SK-N-SH (cell line): ENCODE results near the gene C22orf15. TPM values are rescaled to one million over a fixed set of nuclear protein-coding genes. Genes with fewer than 3 reads are reported as not detected.

Experiments
- CTCF ChIA-PET: fragments of 300-600, 350-600 bp; formaldehyde crosslinking; extraction: SDS; loops from one replicate; lab custom pipeline; 2021; lab: Yijun Ruan, JAX
- POLR2A ChIA-PET: fragments of 350-600 bp; sonication (Branson Sonifier 250); formaldehyde crosslinking; extraction: SDS; loops from one replicate; lab custom pipeline; 2020; ENCODE audit warnings: antibody characterized with exemption, inconsistent platforms; lab: Yijun Ruan, JAX
- DNase-seq: peaks from one replicate; pipeline ENCODE4 v3.0.0; 2012
- H2AFZ ChIP-seq: fragments of 200-600 bp; sonication (generic); 2 replicates; pipeline ENCODE4 v1.8.1; 2016; ENCODE audit warnings: antibody characterized with exemption, mild to moderate bottlenecking, low read depth
- H3F3A ChIP-seq: fragments of 200-600 bp; sonication (generic); replicated peaks from 2 replicates; pipeline ENCODE3; 2016; ENCODE audit warnings: antibody characterized with exemption, mild to moderate bottlenecking; ENCODE audit not compliant: insufficient read depth
- H3K27ac ChIP-seq, 2 experiments: fragments of 200-500 bp in 1 of 2; fragments of 200-600 bp in 1 of 2; sonication (Bioruptor generic) in 1 of 2; sonication (generic), shearing (Covaris generic) in 1 of 2; 2 replicates each; pipeline versions ENCODE4 v1.5.1 to v1.6.1; 2014 to 2016; ENCODE audit warnings: low read depth in 2 of 2, inconsistent platforms in 1 of 2, low read length in 1 of 2, mild to moderate bottlenecking in 1 of 2, mixed read lengths in 1 of 2
- H3K27me3 ChIP-seq: fragments of 200-600 bp; sonication (generic), shearing (Covaris generic); 2 replicates; pipeline ENCODE4 v1.6.1; 2016; ENCODE audit warnings: mixed run types; ENCODE audit not compliant: insufficient read depth
- H3K36me3 ChIP-seq, 2 experiments: fragments of 200-500 bp in 1 of 2; fragments of 200-600 bp in 1 of 2; sonication (Bioruptor generic) in 1 of 2; sonication (generic) in 1 of 2; replicated peaks in 1 of 2; 2 replicates each; pipeline versions ENCODE3 to v1.5.1; 2014 to 2016; ENCODE audit warnings: low read length in 1 of 2, mild to moderate bottlenecking in 1 of 2; ENCODE audit not compliant: insufficient read depth in 2 of 2, control insufficient read depth in 1 of 2
- H3K4me1 ChIP-seq, 2 experiments: fragments of 200-500 bp in 1 of 2; fragments of 200-600 bp in 1 of 2; sonication (Bioruptor generic) in 1 of 2; sonication (generic), shearing (Covaris generic) in 1 of 2; 2 replicates each; pipeline versions ENCODE4 v1.5.1 to v1.6.1; 2014 to 2016; ENCODE audit warnings: low read depth in 1 of 2, low read length in 1 of 2, mixed run types in 1 of 2; ENCODE audit not compliant: insufficient read depth in 2 of 2, control insufficient read depth in 1 of 2
- H3K4me2 ChIP-seq: fragments of 200-600 bp; sonication (generic), shearing (Covaris generic); 2 replicates; pipeline ENCODE4 v1.6.1; 2017; ENCODE audit warnings: mixed run types
- H3K4me3 ChIP-seq, 2 experiments: fragments of 200-500 bp in 1 of 2; fragments of 200-600 bp in 1 of 2; sonication (Bioruptor generic) in 1 of 2; sonication (generic), shearing (Covaris generic) in 1 of 2; 2 replicates each; pipeline versions ENCODE4 v1.5.1 to v1.8.1; 2014 to 2016; ENCODE audit warnings: low read depth in 2 of 2, inconsistent platforms in 1 of 2, low read length in 1 of 2, mild to moderate bottlenecking in 1 of 2, mixed read lengths in 1 of 2, moderate library complexity in 1 of 2
- H3K79me2 ChIP-seq: fragments of 200-600 bp; sonication (generic); 2 replicates; pipeline ENCODE4 v1.8.1; 2017; ENCODE audit warnings: mild to moderate bottlenecking; ENCODE audit not compliant: insufficient read depth
- H3K9ac ChIP-seq: fragments of 200-600 bp; sonication (generic); 2 replicates; pipeline ENCODE4 v1.6.1; 2017; ENCODE audit warnings: mixed run types
- H3K9me2 ChIP-seq: fragments of 200-600 bp; sonication (generic); 2 replicates; pipeline ENCODE4 v1.6.1; 2017; ENCODE audit warnings: mixed run types
- H3K9me3 ChIP-seq: fragments of 200-600 bp; sonication (generic); 2 replicates; pipeline ENCODE4 v1.6.1; 2017; ENCODE audit warnings: mixed run types, mild to moderate bottlenecking, moderate library complexity
- H4K20me1 ChIP-seq: fragments of 200-600 bp; sonication (generic); 2 replicates; pipeline ENCODE4 v1.6.1; 2017; ENCODE audit warnings: mild to moderate bottlenecking, mixed run types; ENCODE audit not compliant: insufficient read depth
- EZH2phosphoT487 ChIP-seq: fragments of 200-600 bp; sonication (generic); IDR thresholded peaks from 2 replicates; pipeline ENCODE4 v1.6.1; 2017; ENCODE audit warnings: low read depth, mixed run types, mild to moderate bottlenecking, antibody characterized with exemption, moderate library complexity, borderline replicate concordance
- FOXJ3 ChIP-seq: sonication (generic); formaldehyde crosslinking; IDR thresholded peaks from 2 replicates; pipeline ENCODE4 v1.5.1; 2020; ENCODE audit warnings: mild to moderate bottlenecking, missing genetic modification reagents
- FOXM1 ChIP-seq: IDR thresholded peaks from 2 replicates; pipeline ENCODE4 v1.4.0; 2012; ENCODE audit warnings: low read depth, mild to moderate bottlenecking
- MEF2A ChIP-seq: IDR thresholded peaks from 2 replicates; pipeline ENCODE4 v1.4.0; 2012; ENCODE audit warnings: low read depth, borderline replicate concordance
- NFIC ChIP-seq: IDR thresholded peaks from 2 replicates; pipeline ENCODE4 v1.4.0; 2012; ENCODE audit warnings: borderline replicate concordance
- POLR2AphosphoS5 ChIP-seq: IDR thresholded peaks from 2 replicates; pipeline ENCODE4 v1.6.1; 2012; ENCODE audit warnings: low read depth, low read length
- RCOR1 ChIP-seq: fragments of 150-350 bp; IDR thresholded peaks from 2 replicates; pipeline ENCODE4 v1.6.1; 2017; ENCODE audit warnings: antibody characterized with exemption, low read length
- RXRA ChIP-seq: IDR thresholded peaks from 2 replicates; pipeline ENCODE4 v1.4.0; 2012; ENCODE audit warnings: low read depth, mild to moderate bottlenecking, borderline replicate concordance
- SMC3 ChIP-seq: IDR thresholded peaks from 2 replicates; pipeline ENCODE4 v1.6.1; 2012; ENCODE audit warnings: low read depth, low read length, improper control_type of control experiment
- TAF1 ChIP-seq: IDR thresholded peaks from 2 replicates; pipeline ENCODE4 v1.6.1; 2012; ENCODE audit warnings: low read depth, mild to moderate bottlenecking, low read length, moderate library complexity, borderline replicate concordance
- YY1 ChIP-seq: IDR thresholded peaks from 2 replicates; pipeline ENCODE4 v1.4.0; 2012; ENCODE audit warnings: low read depth, mild to moderate bottlenecking
- ZBTB33 ChIP-seq: IDR thresholded peaks from 2 replicates; pipeline ENCODE4 v1.4.0; 2012; ENCODE audit warnings: low read depth, borderline replicate concordance
- WGBS: methylation state at CpG from one replicate; pipeline ENCODE4 v1.1.6; 2017; ENCODE audit warnings: low lambda C conversion rate; 5-methylcytosine and 5-hydroxymethylcytosine counted together
- polyA plus RNA-seq, 3 experiments: library from polyadenylated mRNA; depleted of rRNA; stranded (reverse); fragments of >200 nt; gene quantifications; 2 replicates each; pipeline ENCODE4 v1.2.3, GENCODE V29; 2012
- TF ChIP-seq, protein P1 (sequence below): IDR thresholded peaks from 2 replicates; pipeline ENCODE4; 2012
- TF ChIP-seq, protein P2 (sequence below): IDR thresholded peaks from 2 replicates; pipeline ENCODE4 v1.4.0; 2012; ENCODE audit warnings: low read depth, borderline replicate concordance
- TF ChIP-seq, protein P3 (sequence below): fragments of 150-350 bp; IDR thresholded peaks from 2 replicates; pipeline ENCODE4 v1.6.1; 2016; ENCODE audit warnings: mild to moderate bottlenecking, low read depth, low read length

The C22orf15 gene
- polyA plus RNA-seq, 1 of the 3 experiments (the other 2 are of a cell fraction): 1.6 TPM

- Histone ChIP-seq H3K36me3 (peaks cover 0 to 3% of the 10 kb centered on the region in 2 experiments), H3K27ac (no peak overlapping the region), H3K4me1 (peaks cover 0 to 25% of the 10 kb centered on the region in 2 experiments; a peak in 1 of 4 replicates), H3F3A (peaks cover 4% of the 10 kb centered on the region), H2AFZ (no peak overlapping the region), H3K27me3 (no peaks in the 10 kb centered on the region), H3K79me2 (no peaks in the 10 kb centered on the region), H3K9me3 (no peaks in the 10 kb centered on the region), H3K4me2 (no peak overlapping the region), H4K20me1 (no peaks in the 10 kb centered on the region), H3K9ac (no peak overlapping the region), H3K4me3 (no peak overlapping the region), H3K9me2 (no peaks in the 10 kb centered on the region)
- WGBS: 92% methylated on average over 10 of the region's 16 CpGs
- TF ChIP-seq, protein P1, sequence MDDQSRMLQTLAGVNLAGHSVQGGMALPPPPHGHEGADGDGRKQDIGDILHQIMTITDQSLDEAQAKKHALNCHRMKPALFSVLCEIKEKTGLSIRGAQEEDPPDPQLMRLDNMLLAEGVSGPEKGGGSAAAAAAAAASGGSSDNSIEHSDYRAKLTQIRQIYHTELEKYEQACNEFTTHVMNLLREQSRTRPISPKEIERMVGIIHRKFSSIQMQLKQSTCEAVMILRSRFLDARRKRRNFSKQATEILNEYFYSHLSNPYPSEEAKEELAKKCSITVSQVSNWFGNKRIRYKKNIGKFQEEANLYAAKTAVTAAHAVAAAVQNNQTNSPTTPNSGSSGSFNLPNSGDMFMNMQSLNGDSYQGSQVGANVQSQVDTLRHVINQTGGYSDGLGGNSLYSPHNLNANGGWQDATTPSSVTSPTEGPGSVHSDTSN: no peak
- TF ChIP-seq RXRA (no peak), NFIC (no peak), FOXM1 (no peak), YY1 (no peak), POLR2AphosphoS5 (no peak)
- ChIA-PET CTCF (interaction anchor here (0.6 kb wide), 1 partner anchor 67 kb away, joined by 3 read pairs; no protein-coding TSS in a partner anchor), POLR2A (no interaction called here)
- DNase-seq: no peak
These were observed 19.5 kb downstream of the C22orf15 start for GRCh38 chr22:23782252-23782651.

GRCh38 chr22:23782703-23783102 is 19.9 kb downstream of the C22orf15 start:
- no peaks in the 10 kb centered on the region for H3K27me3 ChIP-seq
- ChIA-PET CTCF (interaction anchor here (0.6 kb wide), 1 partner anchor 67 kb away, joined by 3 read pairs; no protein-coding TSS in a partner anchor), POLR2A (no interaction called here)
- H3K9ac ChIP-seq: no peak overlapping the region
- peaks cover 4% of the 10 kb centered on the region for H3F3A ChIP-seq
- no peak overlapping the region for H3K4me2 ChIP-seq
- WGBS: 57% methylated on average over 1 of the region's 1 CpG
- TF ChIP-seq SMC3: no peak
- TF ChIP-seq POLR2AphosphoS5: no peak
- TF ChIP-seq, protein P2, sequence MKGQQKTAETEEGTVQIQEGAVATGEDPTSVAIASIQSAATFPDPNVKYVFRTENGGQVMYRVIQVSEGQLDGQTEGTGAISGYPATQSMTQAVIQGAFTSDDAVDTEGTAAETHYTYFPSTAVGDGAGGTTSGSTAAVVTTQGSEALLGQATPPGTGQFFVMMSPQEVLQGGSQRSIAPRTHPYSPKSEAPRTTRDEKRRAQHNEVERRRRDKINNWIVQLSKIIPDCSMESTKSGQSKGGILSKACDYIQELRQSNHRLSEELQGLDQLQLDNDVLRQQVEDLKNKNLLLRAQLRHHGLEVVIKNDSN: no peak
- TF ChIP-seq, protein P1: no peak
- no peak for TF ChIP-seq ZBTB33
- TF ChIP-seq EZH2phosphoT487: no peak
- TF ChIP-seq, protein P3, sequence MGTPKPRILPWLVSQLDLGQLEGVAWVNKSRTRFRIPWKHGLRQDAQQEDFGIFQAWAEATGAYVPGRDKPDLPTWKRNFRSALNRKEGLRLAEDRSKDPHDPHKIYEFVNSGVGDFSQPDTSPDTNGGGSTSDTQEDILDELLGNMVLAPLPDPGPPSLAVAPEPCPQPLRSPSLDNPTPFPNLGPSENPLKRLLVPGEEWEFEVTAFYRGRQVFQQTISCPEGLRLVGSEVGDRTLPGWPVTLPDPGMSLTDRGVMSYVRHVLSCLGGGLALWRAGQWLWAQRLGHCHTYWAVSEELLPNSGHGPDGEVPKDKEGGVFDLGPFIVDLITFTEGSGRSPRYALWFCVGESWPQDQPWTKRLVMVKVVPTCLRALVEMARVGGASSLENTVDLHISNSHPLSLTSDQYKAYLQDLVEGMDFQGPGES: no peak
- TF ChIP-seq FOXJ3 (CRISPR knock-in tag): no peak
- no peak for TF ChIP-seq TAF1
- no peak for TF ChIP-seq MEF2A
- no peak for TF ChIP-seq RCOR1
- peaks cover 0 to 3% of the 10 kb centered on the region in 2 experiments for H3K36me3 ChIP-seq
- H3K9me3 ChIP-seq: no peaks in the 10 kb centered on the region
- DNase-seq: no peak
- no peaks in the 10 kb centered on the region for H3K9me2 ChIP-seq
- peaks cover 0 to 24% of the 10 kb centered on the region in 2 experiments; a peak in 1 of 4 replicates for H3K4me1 ChIP-seq
- H3K27ac ChIP-seq: no peak overlapping the region
- no peak overlapping the region for H2AFZ ChIP-seq
- no peak overlapping the region for H3K4me3 ChIP-seq
- peaks cover 4% of the 10 kb centered on the region for H3K79me2 ChIP-seq
- peaks cover 4% of the 10 kb centered on the region for H4K20me1 ChIP-seq
